Activated T-cell treated with anti-CD3 and anti-CD28 coated beads for 24 hours (primary cell): ENCODE results near the gene GSTO1.

Source experiments
- DNase-seq: peaks from one replicate; pipeline ENCODE4 v3.0.0-alpha.2; 2020; ENCODE audit warnings: low read depth

GSTO1 gene

DNA sequence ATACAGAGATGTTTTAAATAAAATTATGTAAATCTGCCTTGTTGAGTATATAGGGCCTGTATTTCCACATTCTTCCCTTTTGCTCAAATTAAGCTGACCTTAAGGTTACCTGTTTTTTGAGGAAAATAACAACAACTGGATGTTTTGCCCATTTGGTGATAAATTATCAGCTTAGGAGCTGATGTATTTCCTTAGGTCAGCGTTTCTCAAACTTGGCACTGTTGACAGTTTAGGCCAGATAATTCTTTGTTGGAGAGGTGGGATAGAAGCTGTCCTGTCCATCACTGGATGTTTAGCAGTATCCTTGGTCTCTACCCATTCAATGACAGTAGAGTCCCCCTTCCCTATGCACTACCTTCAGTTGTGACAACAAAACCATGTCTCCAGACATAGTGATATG lies 21.5 kb downstream of the GSTO1 start:
- DNase-seq = no peak

DNA sequence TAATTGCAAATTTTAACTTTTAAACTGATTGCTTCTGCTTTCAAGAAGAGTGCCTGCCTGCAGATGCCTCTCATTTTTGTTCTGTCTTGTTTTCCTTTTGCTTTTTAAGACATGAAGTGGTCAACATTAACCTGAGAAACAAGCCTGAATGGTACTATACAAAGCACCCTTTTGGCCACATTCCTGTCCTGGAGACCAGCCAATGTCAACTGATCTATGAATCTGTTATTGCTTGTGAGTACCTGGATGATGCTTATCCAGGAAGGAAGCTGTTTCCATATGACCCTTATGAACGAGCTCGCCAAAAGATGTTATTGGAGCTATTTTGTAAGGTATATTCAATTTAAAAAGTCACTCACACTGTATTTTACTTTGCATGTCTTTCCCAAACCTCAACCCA lies 23.1 kb downstream of the GSTO1 start:
- DNase-seq = no peak

DNA sequence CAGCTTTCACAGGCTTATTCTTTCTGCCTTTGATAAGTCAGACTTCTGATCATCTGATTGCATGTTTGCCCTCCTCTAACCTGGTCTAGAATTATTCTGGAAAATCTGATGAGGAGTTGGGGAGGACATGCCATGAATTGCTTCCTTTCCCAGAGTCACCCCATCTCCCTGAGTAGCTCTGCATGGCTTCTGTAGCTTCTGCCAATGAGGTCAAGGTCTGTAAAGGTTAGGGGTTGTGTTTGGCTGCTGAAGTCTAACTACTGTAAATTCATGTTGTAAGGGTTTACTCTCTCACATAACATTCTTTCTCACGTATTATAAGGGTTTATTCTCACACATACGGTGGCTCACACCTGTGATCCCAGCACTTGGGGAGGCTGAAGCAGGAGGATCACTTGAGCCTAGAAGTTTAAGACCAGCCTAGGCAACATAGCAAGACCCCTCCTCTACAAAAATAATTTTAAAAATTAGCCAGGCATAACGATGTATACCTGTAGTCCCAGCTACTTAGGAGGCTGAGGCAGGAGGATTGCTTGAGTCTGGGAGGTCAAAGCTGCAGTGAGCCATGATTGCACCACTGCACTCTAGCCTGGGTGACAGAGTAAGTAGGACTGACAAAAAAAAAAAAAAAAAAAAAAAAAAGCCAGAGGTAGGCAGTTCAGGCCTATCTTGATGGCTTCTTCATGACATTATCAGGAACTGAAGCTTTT lies 25.0 kb downstream of the GSTO1 start:
- DNase-seq = no peak

DNA sequence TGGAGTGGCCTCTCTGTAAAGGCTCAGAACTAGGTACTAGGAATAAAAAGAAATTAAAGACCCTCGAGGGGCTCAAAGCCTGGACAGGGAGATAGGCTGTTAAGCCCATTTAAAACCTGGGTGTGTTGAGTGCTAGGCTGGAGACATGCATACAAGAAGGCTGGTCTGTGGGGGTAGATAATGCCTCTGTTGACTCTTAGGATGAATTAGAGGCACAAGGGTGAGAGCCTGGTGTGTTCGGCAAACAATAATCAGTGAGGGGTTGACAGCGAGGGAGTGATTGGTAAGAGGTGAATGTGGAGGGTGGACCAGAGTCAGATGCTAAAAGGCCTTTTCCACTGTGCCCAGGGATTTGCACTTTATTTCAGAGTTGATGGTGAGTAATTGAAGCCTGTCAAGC lies 27.0 kb downstream of the GSTO1 start:
- DNase-seq = no peak

DNA sequence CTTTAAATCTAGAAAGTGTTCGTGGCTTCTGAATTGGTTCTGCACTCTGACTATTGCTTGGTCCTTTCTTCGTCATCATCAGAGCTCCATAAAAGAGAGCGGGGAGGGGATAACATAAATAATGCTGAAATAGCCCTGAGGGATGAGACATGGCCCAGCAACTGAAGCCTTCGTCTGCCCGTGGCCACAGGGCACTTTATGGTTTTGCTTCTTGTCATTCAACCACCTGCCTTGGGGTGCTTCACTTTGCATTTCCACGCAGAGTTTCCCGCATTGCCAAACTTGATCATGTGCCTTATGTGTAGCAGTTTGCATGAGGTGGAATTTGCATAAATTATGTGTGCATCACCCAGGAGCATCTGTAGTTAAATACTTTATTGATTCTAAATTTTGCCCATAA lies 30.2 kb downstream of the GSTO1 start:
- no peak for DNase-seq

DNA sequence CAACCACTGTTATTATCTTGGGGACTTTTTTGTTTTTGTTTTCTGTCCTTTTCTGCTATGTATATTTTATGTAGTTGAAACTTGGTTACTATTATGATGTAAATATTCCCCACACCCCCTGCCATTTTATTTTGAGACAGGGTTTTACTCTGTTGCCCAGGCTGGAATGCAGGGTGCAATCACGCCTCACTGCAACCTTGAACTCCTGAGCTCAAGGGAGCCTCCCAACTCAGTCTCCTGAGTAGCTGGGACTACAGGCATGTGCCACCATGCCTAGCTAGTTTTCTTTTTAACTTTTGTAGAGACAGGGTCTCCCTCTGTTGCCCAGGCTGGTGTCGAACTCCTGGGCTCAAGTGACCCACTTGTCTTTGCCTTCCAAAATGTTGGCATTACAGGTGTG lies 32.2 kb downstream of the GSTO1 start:
- DNase-seq = no peak

DNA sequence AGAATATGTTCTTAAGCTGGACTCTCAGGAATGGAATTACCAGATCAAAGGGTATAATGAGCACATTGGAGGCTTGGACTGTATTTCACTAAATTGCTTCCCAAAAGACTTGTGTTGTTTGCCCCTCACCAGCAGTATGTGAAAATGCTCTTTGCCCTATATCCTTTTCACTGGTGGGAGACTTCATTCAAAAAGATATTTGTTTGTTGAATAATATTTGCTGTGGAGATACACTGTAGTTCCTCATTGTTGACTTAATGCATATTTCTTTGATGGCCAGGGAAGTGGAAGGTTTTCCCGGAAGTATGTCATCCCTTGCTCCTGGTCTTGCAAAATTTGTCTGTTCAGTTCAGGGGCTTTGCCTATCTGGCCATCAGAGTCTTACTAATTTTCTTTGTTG lies 33.7 kb downstream of the GSTO1 start:
- no peak for DNase-seq

DNA sequence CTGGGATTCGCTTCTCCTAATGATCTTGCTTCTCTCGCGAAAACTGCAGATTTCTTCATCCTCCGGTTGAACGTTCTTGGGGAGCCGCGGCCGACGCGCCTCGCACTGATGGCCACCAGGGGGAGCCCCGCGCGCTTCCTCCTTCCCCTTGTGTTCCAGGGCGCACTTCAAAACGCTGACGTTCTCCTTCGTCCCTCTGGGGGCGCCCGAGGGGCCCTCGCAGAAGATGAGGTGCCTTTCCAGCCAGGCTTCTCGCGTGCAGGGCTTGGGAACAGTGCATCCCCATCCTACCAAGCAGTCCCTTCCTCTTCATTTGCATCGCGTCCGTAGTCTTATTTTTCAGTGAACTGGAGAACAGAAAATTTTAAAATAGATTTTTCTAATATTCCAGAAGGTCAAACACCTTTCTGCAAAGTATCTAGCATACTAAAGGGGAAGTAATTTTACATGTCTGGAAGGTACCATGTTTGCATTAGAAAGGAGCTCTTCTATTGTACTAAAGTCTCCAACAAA lies 36.8 kb downstream of the GSTO1 start:
- DNase-seq = peak; percentile 78

DNA sequence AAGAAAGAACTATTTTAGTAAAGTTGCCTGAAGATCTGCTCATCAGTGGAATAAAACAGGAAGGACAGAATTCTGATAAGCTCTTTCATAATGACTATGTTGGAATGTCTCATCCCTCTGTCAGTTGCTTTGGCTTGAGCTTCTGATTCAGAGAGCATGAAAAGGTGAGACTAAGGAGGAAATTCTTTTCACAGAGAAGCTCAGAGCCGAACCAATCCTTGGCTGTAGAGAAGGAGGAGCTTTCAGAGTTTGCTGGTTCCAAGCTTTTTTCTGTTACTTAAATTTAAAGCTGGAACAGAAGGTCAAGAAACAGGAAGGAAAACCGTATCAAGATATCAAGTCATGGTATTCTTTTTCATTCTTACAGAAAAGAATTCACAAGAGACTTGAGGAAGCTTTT lies 38.3 kb downstream of the GSTO1 start:
- no peak for DNase-seq

DNA sequence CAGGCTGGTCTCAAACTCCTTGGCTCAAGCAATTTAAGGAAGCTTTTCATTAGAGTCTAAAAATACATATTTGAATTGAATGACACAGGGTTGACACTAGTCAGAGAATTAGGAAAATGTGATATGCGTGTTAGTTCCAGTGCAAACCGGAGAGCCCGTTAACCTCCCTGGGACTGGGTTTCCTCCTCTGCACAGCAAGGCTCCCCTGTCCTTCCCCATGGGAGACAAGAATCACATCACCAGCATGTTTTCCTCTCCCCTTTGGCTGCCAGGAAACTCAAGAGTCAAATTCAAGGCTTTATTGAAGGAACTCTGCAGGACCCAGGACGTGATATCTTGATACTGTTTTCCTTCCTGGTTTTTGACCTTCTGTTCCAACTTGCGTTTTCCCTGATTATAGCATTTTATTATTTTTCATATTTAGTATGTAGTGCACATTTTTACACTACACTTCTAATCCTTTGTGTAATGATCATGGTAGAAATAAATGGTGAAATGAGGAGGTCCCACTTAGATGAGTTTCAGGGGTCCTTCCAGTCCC lies 39.2 kb downstream of the GSTO1 start:
- DNase-seq = no peak

DNA sequence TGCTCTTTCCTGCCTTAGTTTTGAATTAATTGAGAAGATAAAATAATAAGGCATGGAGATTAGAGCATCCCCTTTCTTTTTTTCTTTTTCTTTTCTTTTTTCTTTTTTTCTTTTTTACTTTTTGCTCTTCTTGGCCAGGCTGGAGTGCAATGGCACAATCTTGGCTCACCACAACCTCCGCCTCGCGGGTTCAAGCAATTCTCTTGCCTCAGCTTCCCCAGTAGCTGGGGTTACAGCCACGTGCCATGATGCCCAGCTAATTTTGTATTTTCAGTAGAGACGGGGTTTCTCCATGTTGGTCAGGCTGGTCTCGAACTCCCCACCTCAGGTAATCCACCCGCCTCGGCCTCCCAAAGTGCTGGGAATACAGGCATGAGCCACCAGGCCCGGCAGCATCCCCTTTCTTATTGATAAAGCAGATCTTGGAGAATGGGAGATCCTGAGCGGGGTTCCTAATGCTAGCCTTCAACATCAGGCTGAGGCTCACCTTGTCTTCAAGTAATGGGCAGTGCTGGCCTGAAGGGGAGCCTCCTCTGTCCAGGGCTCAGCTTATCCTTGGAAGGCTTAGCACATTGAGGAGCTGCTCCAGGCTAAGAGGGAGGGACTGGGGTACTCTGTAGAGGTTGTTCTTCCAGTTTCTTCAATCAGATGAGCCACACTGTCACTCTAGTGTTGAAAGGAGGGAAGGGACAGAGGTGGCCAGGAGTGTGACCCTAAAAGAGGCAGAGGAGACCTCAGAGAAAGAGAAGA lies 42.2 kb downstream of the GSTO1 start:
- DNase-seq = no peak

DNA sequence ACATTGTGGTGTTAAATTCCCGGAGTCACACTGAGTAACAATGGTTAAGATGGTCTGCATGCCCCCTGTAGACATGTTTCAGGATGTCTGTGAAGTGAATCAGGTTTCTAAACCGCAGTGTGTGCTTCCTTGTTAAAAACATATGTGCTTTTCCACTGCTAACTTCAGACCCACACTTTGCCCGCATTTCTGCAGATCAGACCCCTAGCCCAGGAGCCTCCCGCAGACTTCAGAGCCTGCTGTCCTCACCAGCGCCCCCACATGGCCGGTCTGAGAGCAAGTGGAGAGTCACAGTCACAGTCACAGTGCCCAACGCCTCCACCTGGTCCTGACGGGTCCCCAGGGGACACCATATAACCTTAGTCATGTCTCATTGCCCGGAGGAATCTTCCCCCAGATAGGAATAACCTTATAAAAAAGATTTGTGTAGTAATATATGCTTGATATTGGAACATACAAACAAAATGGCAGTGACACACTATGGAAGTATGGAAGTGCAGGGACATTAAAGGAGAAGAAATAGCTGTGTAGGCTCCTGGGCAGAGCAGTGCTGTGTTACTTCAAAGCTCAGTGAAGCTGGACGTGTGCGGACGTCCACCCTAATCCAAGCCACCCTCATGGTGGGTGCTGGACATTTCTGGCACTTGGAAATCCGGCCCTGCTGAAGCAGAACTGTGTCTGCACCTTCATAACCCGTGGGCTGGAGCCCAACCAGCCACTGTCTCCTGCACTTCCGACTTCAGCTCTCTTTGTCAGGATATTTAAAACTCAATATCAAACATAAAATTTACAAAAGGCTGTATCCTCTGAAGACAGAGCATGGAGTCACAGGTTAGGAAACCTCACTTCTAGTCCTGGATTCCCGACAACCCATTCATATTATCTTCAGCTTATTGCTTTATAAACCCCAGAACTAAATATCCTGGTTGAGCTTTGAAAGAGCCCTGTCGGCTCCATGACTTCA lies 43.3 kb downstream of the GSTO1 start:
- DNase-seq = no peak

DNA sequence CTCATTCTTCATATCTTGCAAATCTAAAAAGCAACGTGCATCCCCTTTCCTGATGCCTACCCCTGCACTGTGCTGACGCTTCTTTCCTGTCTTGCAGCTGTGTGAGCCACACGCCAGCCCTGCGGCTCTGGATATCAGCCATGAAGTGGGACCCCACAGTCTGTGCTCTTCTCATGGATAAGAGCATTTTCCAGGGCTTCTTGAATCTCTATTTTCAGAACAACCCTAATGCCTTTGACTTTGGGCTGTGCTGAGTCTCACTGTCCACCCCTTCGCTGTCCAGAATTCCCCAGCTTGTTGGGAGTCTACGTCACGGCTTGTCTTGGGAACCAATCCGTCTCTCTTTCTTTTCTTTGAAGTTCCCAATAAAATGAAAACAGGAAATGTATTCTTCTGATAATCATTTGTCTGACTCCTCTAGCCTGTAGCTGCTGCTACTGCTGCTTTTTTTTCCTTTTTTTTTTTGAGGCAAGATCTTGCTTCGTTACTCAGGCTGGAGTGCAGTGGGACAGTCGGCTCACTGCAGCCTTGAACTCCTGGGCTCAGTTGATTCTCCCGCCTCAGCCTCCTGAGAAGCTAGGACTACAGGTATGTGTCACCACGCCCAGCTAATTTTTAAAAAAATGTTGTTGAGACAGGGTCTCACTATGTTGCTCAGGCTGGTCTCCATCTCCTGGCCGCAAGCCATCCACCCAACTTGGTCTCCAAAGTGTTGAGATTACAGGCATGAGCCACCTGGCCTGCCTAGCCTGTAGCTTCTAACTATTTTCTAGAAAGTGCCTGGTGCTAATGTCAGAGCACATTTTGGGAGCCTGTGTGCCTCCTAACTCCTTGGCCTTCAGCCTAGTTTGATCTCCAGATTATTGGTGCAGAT lies 44.6 kb downstream of the GSTO1 start:
- no peak for DNase-seq

DNA sequence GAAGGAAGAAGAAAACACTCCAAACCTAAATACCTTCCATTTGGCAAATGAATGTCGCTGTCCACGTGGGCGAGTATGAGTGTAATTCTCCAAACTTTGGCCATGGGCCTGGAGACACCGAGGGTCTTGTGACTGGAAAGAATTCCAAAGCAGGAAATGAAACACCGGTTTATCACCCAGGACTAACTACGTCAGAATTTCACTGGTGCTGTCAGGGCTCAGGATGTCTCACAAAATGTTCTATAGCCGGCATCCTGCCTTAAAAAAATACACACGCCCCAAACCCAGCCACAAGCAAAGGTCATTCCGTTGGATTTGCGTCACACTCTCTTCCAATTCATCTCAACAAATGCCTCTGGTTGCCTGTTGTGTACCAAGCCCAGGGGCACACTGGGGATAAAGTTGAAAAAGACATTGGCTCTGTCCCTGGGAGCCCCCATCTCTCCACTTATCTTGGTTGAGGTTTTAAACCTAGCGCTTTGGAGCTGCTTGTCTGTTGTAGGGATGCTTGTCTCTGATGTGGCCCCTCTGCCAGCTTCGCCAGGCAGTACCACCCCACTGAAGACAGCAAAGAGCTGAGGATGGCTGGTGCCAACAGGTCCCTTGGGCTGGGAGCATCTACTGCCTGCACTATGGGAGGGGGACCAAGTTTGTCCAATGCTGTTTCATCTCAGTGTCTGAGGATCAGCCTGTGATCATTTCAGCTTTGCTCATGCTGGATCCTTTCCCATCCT lies 45.5 kb downstream of the GSTO1 start:
- DNase-seq = no peak

DNA sequence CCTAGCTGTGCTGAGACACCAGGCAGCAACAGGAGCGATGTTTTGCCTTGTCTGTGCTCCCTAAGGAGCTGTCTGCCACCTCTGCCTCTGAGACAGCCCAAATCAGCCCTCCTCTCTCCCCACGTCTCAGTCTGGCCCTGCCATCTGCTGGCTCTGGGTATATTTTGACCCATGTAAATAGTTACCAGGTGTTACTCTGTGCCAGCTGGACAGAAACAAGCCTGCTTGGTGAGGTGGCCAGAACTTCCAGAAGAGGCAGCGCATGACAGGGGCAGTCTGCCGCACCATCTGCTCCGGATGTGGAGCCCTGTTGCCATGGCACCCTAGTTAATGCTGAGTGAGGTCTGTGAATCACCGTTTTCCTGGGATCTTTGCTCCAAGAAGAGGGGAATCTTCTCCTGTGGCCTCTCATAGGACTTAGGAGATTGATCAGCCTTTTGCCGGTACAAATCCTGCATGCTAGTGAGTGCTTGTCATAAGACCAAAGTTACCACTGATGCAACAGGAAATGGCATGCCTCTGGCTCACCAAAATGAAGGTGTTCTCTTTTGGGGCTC lies 46.1 kb downstream of the GSTO1 start:
- no peak for DNase-seq

DNA sequence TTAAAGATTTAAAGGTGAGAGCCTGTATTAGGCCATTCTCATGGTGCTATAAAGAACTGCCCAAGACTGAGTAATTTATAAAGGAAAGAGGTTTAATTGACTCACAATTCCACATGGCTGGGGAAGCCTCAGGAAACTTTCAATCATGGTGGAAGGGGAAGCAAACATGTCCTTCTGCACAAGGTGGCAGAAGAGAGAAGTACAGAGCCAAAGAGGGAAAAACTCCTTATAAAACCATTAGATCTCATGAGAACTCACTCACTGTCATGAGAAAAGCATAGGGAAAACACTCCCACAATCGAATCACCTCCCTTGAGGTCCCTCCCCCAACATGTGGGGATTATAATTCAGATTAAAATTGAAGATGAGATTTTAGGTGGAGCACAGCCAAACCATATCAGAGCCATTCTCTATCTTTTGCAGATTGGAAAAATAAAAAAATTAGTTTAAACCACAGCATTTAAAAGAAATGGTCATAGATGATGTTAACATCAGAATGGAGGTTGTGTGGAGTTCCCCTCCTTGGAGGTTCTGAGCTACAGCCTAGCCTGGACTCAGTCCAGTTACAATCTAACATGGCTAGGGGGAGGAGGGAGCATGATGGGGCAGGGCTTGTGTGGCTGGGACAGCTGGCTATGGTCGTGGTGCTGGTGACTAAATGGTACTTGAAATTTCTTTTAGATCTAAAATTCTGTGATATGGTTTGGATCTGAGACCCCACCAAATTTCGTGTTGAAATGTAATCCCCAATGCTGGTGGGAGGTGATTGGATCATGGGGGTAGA lies 47.4 kb downstream of the GSTO1 start:
- no peak for DNase-seq

DNA sequence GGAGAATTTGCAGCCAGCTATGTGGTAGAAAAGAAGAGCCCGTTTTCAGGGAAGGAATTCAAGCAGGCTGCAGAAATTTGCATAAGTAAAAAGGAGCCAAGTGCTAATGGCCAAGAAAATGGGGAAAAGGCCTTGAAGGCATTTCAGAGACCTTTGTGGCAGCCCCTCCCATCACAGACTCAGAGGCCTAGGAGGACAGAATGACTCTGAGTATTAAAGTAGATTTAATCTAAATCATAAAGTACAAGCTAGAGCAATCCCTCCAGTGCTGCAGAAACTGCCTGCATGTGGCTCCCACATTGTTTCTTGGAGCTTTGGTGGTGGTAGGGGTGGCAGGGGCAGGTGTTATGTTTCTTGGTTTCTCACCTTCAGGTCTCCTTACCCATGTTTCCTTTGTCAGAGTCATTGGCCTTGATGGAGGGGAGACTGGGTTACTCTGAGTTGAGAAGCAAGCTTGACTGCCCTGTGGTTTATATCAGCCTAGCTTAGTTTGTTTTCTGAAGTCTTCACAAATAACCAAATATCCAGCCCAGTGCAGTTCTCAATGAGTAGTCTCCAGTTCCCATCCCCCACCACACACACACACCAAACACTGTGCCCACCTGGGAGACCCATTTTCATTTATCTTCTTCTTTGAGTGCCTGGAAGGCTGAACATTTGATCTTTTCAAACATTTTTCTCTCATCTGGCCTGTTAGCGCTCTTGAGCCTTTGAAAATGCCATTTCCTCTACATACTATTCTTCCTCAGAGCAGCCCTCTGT lies 49.1 kb downstream of the GSTO1 start:
- no peak for DNase-seq

DNA sequence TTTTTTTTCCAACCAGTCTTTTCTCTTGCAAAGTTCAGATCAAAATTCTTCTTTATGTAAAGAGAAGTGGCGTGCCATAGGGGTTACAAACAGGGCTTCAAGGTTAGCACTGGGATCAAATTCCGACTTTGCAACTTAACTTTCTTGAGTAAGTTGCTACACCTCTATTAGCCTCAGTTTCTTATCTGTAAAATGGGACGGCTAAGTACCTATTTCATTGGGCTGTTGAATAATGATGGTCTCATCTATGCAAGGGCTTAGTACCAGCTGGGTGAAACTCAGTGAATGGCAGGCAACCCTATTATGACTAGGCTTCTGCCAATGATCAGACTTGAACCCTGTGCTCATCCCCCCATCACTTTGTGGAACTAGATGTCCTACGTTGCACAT lies 49.7 kb downstream of the GSTO1 start:
- DNase-seq = no peak

DNA sequence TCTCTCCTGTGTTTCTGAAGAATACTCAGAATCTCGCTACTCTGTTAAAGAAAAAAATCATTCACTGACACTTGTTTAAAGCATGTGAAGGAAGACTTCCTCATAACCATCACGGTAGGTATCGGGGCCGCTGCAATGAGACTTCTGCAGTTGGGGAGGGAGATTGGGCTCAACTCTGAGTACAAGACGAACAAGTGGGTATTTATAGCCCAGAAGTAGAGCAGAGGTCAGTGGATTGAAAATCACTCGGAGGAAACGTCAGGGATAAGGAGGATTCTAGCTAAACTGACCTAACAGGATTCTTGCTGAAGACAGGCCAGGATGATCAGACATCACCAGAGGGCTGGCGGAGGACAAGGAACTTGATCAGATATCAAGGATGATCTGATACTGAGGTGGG lies 50.2 kb downstream of the GSTO1 start:
- DNase-seq = no peak
